CMK (cell line): ENCODE data around the gene TRIM49D2.
"Not testable (repeated sequence)": the region's sequence is repeated elsewhere in the genome, so short reads cannot be mapped to it uniquely, and the experiment has no call there.

ENCODE experiments used
- DNase-seq: peaks from one replicate; pipeline ENCODE4 v3.0.0-alpha.2; 2010; ENCODE audit warnings: low read depth

TRIM49D2 gene, protein sequence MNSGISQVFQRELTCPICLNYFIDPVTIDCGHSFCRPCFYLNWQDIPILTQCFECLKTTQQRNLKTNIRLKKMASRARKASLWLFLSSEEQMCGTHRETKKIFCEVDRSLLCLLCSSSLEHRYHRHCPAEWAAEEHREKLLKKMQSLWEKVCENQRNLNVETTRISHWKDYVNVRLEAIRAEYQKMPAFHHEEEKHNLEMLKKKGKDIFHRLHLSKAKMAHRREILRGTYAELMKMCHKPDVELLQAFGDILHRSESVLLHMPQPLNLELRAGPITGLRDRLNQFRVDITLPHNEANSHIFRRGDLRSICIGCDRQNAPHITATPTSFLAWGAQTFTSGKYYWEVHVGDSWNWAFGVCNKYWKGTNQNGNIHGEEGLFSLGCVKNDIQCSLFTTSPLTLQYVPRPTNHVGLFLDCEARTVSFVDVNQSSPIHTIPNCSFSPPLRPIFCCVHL

DNA sequence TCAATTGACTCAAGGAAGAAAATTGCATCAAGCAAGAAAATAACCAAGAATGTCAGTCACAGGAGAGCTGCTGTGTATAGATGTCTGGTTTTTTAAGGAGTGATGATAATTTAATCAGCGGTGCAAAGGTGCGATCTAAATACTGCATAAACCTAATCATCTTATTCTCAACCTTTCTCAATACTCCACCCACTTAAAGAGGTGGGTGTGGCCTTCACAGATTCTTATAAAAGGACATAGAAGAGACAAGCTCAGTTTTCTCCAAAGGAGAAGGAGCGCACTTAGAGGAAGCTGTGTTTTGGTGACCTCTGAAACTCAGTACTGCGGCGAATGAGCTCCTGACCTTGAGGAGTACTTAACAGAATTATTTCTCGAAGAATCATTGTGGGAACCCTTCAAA, at the start of gene TRIM49D2:
TSS of gene TRIM49D2 (plus strand) at position 301 of the 400 bp plus-strand sequence. CDS start 2,698 bp downstream, outside the sequence.
- not testable (repeated sequence) for DNase-seq

DNA sequence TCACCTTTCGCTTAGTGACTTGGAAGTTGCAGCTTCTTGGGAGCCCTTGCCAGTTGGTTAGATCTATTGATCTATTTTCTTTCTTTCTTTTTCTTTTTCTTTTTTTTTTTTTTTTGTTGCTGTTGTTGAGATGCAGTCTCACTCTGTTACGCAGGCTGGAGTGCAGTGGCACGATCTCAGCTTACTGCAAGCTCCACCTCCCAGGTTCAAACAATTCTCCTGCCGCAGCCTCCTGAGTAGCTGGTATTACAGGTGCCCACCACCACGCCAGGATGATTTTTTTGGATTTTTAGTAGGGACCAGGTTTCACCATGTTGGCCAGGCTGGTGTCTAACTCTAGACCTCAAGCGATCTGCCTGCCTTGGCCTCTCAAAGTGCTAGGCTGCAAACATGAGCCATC, 46.4 kb upstream of the TRIM49D2 start:
- DNase-seq: not testable (repeated sequence)

DNA sequence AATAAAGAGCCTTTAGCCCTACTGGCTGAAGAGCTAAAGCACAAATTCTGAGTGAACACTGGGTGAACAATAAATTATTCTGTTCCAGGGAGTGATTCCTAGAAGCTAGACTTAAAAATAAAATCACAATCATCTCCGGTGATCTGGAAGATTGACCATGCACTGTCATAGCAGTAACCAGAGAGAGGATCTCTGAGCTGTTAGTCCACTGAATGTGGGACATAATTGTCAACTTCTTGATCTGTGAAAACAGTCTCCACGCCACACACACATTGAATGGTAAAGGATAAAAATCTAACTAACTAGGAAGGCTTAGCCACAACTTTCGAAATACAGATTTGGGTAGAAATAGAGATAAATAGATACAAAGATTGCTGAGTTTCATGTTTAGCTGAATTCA, 30.6 kb upstream of the TRIM49D2 start:
- DNase-seq: not testable (repeated sequence)

DNA sequence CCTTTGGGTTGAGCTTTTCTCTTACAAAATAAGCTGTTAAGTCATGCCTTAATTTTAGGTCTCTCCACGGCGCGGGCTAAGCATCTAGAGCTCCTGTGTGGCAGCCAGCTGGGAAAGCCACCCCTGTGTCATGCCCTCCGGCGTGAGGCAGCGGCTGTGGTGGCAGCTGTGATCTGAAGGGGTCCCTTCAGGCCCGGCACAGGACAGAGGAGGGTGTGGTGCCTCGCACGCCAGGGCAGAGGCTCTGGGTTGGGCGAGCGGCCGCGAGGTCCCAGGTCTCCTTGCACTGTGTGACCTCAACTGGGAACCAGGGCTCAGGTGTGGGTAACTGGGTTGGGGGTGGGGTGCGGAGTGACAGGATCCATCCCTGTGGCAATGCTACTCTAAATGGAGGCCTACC, 23.1 kb upstream of the TRIM49D2 start:
- DNase-seq: not testable (repeated sequence)

DNA sequence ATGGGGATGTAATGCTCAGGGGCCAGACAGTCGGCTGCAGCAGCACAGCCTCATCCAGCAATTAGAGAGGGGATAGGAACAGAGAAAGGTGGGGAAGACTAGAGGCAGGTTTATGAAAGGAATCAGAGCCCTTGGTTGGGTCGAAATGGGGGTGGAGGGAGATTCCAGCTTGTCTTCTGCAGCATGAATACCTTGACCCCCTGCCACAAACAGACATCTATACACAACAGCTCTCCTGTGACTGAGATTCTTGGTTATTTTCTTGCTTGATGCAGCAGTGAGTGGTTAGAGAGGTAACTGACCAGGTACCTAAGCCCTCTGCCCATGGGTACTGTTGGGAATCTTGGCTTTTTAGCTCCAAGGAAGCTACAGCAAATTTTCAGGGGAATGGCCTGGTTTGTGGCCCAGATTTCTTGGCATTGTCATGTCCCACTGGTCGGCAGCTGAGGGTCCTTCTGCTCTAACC, 1.6 kb upstream of the TRIM49D2 start, which contains the start of gene TRIM49D1:
TSS of gene TRIM49D1 (minus strand) at position 51 of the 466 bp plus-strand sequence. CDS start 4,535 bp downstream, outside the sequence.
- DNase-seq: no peak

DNA sequence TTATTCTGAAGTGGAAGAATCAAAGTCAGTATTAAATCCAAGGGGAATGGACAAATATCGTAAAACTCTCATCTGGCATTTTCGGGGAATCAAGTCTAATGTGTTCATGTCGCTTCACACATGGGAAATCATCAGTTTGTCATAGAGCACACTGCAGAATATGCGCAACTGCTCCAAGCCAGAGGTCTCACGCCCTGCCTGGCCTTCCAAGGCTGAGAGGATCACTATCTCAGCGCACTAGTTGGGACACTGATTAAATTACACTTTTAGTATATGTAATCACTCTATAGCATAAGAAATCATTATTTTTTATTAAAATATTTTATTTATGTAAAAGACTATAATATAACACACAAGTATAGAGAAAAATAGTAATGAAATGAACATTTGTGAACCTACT, 37.0 kb downstream of the TRIM49D2 start:
- DNase-seq: not testable (repeated sequence)

DNA sequence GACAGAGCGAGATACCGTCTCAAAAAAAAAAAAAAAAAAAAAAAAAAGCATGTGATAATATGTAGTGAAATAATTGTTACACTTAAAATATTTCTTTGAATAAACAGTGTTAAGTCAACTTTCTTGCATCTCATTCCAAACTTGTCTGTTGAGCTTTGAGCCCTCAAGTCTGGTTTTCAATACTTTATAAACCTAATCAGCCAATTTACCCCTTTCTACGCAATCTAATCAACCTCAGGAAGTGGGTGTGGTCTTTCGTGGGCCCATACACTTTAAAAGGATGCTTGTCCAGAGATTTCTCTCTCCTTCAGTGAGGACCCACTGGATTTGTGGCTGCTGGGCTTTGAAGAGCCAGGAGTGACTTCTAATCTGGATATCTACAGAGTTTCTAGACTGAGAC, 41.9 kb downstream of the TRIM49D2 start, which contains the start of gene TRIM64:
TSS of gene TRIM64 (plus strand) at position 301 of the 400 bp plus-strand sequence. CDS start 2,467 bp downstream, outside the sequence.
- DNase-seq: not testable (repeated sequence)
